GM18520 (cell line): ENCODE measurements around the gene TET2.

Experiments
- ATAC-seq: cut with Tn5 transposase; IDR thresholded peaks from one replicate; pipeline ENCODE4 v1.9.1; 2021; ENCODE audit not compliant: unreplicated experiment

The TET2 gene

DNA sequence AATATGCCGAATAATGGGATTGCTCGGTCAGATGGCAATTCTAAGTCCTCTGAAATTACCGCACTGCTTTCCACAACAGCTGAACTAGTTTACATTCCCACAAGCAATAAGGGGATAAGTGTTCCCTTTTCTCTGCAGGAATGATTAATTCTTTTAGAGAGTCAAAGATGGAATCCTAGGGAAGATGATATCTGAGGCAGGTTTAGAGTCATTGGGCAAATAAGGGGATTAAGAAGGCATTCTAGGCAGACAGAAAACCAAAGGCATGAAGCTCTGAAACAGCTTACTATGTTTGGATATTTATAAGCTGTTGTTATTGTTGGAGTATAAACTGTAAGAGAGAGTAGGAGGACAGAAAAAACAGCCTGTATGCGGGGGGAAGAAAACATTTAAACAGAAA is 85.7 kb downstream of the TET2 start:
- no peak for ATAC-seq

DNA sequence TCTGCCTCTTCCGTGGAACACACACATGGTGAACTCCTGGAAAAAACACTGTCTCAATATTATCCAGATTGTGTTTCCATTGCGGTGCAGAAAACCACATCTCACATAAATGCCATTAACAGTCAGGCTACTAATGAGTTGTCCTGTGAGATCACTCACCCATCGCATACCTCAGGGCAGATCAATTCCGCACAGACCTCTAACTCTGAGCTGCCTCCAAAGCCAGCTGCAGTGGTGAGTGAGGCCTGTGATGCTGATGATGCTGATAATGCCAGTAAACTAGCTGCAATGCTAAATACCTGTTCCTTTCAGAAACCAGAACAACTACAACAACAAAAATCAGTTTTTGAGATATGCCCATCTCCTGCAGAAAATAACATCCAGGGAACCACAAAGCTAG is 87.9 kb downstream of the TET2 start:
- ATAC-seq: no peak

DNA sequence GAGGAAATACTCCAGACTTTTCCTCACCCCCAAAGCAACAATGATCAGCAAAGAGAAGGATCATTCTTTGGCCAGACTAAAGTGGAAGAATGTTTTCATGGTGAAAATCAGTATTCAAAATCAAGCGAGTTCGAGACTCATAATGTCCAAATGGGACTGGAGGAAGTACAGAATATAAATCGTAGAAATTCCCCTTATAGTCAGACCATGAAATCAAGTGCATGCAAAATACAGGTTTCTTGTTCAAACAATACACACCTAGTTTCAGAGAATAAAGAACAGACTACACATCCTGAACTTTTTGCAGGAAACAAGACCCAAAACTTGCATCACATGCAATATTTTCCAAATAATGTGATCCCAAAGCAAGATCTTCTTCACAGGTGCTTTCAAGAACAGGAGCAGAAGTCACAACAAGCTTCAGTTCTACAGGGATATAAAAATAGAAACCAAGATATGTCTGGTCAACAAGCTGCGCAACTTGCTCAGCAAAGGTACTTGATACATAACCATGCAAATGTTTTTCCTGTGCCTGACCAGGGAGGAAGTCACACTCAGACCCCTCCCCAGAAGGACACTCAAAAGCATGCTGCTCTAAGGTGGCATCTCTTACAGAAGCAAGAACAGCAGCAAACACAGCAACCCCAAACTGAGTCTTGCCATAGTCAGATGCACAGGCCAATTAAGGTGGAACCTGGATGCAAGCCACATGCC is 89.7 kb downstream of the TET2 start:
- ATAC-seq: peak; percentile 66

DNA sequence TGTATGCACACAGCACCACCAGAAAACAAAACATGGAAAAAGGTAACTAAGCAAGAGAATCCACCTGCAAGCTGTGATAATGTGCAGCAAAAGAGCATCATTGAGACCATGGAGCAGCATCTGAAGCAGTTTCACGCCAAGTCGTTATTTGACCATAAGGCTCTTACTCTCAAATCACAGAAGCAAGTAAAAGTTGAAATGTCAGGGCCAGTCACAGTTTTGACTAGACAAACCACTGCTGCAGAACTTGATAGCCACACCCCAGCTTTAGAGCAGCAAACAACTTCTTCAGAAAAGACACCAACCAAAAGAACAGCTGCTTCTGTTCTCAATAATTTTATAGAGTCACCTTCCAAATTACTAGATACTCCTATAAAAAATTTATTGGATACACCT is 90.2 kb downstream of the TET2 start:
- peak; percentile 28 for ATAC-seq

GRCh38 chr4:105240037-105240436 is 93.4 kb downstream of the TET2 start:
- no peak for ATAC-seq

DNA sequence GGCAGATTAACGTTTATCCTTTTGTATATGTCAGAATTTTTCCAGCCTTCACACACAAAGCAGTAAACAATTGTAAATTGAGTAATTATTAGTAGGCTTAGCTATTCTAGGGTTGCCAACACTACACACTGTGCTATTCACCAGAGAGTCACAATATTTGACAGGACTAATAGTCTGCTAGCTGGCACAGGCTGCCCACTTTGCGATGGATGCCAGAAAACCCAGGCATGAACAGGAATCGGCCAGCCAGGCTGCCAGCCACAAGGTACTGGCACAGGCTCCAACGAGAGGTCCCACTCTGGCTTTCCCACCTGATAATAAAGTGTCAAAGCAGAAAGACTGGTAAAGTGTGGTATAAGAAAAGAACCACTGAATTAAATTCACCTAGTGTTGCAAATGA is 94.8 kb downstream of the TET2 start:
- no peak for ATAC-seq

DNA sequence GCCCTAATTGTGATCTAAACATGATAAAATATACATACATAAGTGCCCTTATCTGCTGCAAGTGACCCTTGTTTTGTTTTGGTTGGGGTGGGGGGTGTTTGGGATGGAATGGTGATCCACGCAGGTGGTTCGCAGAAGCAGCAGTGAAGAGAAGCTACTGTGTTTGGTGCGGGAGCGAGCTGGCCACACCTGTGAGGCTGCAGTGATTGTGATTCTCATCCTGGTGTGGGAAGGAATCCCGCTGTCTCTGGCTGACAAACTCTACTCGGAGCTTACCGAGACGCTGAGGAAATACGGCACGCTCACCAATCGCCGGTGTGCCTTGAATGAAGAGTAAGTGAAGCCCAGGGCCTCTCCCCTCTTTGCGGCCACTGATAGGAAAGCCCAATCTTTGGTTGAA is 96.8 kb downstream of the TET2 start:
- ATAC-seq: no peak

- no peak for ATAC-seq
These were observed 100.0 kb downstream of the TET2 start for GRCh38 chr4:105246712-105247111.

GRCh38 chr4:105248613-105249012 is 101.9 kb downstream of the TET2 start:
- no peak for ATAC-seq

GRCh38 chr4:105257817-105258495 is 111.3 kb downstream of the TET2 start:
- ATAC-seq: no peak

- ATAC-seq: no peak
These were observed 119.0 kb downstream of the TET2 start for GRCh38 chr4:105265689-105266088.

GRCh38 chr4:105267280-105267679 is 120.6 kb downstream of the TET2 start:
- no peak for ATAC-seq

- no peak for ATAC-seq
These were observed 125.3 kb downstream of the TET2 start for GRCh38 chr4:105272002-105272401.

- ATAC-seq: no peak
These were observed 126.6 kb downstream of the TET2 start for GRCh38 chr4:105273230-105273629.

GRCh38 chr4:105274090-105274489 is 127.4 kb downstream of the TET2 start:
- ATAC-seq: no peak

DNA sequence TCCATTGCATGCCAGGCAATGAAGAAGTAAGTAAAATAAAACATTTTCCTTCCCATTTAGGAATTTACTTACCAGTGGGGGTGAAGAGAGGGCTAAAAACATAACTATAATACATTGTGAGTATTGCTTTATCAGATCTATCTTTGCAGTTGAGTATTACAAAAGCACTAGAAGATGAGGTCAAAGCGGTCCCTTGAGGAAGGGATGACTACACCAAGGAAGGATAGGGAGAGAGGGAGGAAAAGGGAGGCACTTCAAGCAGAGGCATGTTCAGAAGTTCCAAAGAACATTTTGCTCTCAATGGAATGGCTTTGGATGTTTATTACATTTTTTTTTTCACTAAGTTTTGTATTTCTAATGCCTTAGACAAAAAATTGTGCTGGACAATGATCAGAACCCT is 127.8 kb downstream of the TET2 start:
- no peak for ATAC-seq

DNA sequence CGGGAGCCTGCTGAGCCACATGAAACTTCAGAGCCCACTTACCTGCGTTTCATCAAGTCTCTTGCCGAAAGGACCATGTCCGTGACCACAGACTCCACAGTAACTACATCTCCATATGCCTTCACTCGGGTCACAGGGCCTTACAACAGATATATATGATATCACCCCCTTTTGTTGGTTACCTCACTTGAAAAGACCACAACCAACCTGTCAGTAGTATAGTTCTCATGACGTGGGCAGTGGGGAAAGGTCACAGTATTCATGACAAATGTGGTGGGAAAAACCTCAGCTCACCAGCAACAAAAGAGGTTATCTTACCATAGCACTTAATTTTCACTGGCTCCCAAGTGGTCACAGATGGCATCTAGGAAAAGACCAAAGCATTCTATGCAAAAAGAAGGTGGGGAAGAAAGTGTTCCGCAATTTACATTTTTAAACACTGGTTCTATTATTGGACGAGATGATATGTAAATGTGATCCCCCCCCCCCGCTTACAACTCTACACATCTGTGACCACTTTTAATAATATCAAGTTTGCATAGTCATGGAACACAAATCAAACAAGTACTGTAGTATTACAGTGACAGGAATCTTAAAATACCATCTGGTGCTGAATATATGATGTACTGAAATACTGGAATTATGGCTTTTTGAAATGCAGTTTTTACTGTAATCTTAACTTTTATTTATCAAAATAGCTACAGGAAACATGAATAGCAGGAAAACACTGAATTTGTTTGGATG is 129.9 kb downstream of the TET2 start:
- no peak for ATAC-seq

DNA sequence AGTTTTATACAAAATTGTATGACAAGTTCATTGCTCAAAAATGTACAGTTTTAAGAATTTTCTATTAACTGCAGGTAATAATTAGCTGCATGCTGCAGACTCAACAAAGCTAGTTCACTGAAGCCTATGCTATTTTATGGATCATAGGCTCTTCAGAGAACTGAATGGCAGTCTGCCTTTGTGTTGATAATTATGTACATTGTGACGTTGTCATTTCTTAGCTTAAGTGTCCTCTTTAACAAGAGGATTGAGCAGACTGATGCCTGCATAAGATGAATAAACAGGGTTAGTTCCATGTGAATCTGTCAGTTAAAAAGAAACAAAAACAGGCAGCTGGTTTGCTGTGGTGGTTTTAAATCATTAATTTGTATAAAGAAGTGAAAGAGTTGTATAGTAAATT is 131.0 kb downstream of the TET2 start:
- ATAC-seq: no peak

- ATAC-seq: no peak
These were observed 132.6 kb downstream of the TET2 start for GRCh38 chr4:105279314-105279713.

DNA sequence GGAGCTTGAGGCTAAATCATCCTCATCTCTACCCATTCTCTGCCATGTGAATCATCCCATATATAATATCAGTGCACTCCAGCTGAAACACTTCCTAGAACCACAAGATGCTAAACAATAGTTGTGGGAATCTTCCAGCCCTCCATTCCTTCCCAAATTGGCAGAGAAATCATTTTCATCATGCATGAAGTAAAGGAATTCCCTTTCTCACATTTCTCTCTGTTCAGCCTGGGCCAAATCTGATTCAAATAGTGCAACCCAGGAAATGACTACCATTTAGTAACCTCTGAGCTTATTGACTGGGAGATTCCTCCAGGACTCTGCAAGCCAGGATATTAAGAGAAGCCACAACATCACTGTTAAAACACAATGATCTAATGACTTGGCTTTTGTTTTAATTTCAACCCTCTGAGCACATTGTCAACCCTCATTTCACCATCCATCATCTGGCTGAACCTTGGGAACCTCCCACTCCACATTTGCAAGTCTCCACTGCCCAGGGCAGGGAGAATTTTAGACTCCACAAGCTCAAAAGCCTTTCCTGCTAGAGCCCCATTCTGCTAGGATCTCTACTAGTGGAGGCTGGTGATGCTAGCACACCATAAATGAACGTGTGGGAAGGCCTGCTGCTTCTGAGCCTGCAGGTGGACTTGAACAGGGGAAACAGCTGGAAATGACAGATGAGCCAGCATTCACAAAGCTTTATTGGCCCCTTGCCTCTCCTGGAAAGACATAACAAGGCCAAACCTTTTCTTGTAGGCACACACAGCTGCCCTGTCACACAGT is 133.9 kb downstream of the TET2 start:
- no peak for ATAC-seq

- no peak for ATAC-seq
These were observed 134.4 kb downstream of the TET2 start for GRCh38 chr4:105281124-105281415.

DNA sequence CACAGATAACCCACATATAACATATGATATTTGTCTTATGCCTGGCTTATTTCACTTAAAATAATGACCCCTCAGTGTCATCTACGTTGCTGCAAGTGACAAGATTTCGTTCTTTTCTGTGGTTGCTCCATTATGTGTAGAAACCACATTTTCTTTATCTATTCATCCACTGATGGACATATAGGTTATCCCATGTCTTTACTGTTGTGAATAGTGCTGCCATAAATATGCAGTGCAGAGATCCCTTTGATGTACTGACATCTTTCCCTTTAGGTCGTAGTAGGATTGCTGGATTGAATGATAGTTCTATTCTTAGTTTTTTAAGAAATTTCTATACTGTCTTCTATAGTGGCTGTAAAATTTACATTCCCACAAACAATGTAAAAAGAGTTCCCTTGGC is 135.8 kb downstream of the TET2 start:
- no peak for ATAC-seq
